Measurements from ENCODE around the gene HOXD3.

HOXD3 gene

GRCh38 chr2:176133389-176133788, 23.7 kb upstream of the HOXD3 start:
- peak; percentile 57 for DNase-seq

- no peak for DNase-seq
These were observed 23.1 kb upstream of the HOXD3 start for GRCh38 chr2:176134035-176134434.

- DNase-seq = no peak
These were observed 22.1 kb upstream of the HOXD3 start for GRCh38 chr2:176135035-176135440.

GRCh38 chr2:176136374-176137251, 20.5 kb upstream of the HOXD3 start:
- peak; percentile 79 for DNase-seq

- no peak for DNase-seq
These were observed 19.9 kb upstream of the HOXD3 start for GRCh38 chr2:176137252-176137580.

- no peak for DNase-seq
These were observed 19.2 kb upstream of the HOXD3 start for GRCh38 chr2:176137906-176138305.

- DNase-seq = no peak
These were observed 18.6 kb upstream of the HOXD3 start for GRCh38 chr2:176138526-176138922.

GRCh38 chr2:176138923-176139660, 18.0 kb upstream of the HOXD3 start:
- no peak for DNase-seq

- DNase-seq = no peak
These were observed 17.2 kb upstream of the HOXD3 start for GRCh38 chr2:176139661-176140512.

GRCh38 chr2:176140513-176141317, 16.4 kb upstream of the HOXD3 start:
- peak; percentile 94 for DNase-seq

- no peak for DNase-seq
These were observed 14.8 kb upstream of the HOXD3 start for GRCh38 chr2:176142281-176142680.

GRCh38 chr2:176145085-176145969, 11.8 kb upstream of the HOXD3 start:
- no peak for DNase-seq

- no peak for DNase-seq
These were observed 11.0 kb upstream of the HOXD3 start for GRCh38 chr2:176146101-176146500.

- no peak for DNase-seq
These were observed 10.5 kb upstream of the HOXD3 start for GRCh38 chr2:176146645-176147044.

GRCh38 chr2:176147210-176147799, 9.8 kb upstream of the HOXD3 start:
- no peak for DNase-seq

- DNase-seq = peak; percentile 43
These were observed 9.2 kb upstream of the HOXD3 start for GRCh38 chr2:176147800-176148496.

- DNase-seq = peak; percentile 53
These were observed 8.2 kb upstream of the HOXD3 start for GRCh38 chr2:176148751-176149421.

- DNase-seq = peak; percentile 65
These were observed 7.6 kb upstream of the HOXD3 start for GRCh38 chr2:176149481-176149938.

- peak; percentile 51 for DNase-seq
These were observed 7.0 kb upstream of the HOXD3 start for GRCh38 chr2:176149939-176150583.

Measured in retina (tissue), 1 donor.